ENCODE data around the gene ACTN2. TPM values are rescaled to one million over a fixed set of nuclear protein-coding genes. Genes with fewer than 3 reads are reported as not detected.

Gene ACTN2
- total and polyA plus RNA-seq, 2 experiments from 2014 or later, result 0.17 to 0.57 TPM

GRCh38 chr1:236687273-236687672 lies 974 bp downstream of the ACTN2 start:
- H3K9me3 ChIP-seq (ENCODE audit: low read depth), result no peaks in the 10 kb centered on the region
- H3K9me2 ChIP-seq (replicated peaks; ENCODE audit: insufficient read depth), result no peaks in the 10 kb centered on the region
- no peak overlapping the region for H3K4me3 ChIP-seq
- DNase-seq (ENCODE audit: low spot score), result no peak
- H3K4me1 ChIP-seq (ENCODE audit: insufficient read depth), result peaks cover 3% of the 10 kb centered on the region
- H3K36me3 ChIP-seq (replicated peaks; ENCODE audit: insufficient read depth, low read depth), result no peaks in the 10 kb centered on the region
- H2AFZ ChIP-seq, result peak overlapping the region; percentile 73
- no peak overlapping the region for H3K4me2 ChIP-seq
- no peak for TF ChIP-seq CTCF (IDR thresholded peaks at IDR 0.05; ENCODE audit: poor library complexity)
- TF ChIP-seq EZH2phosphoT487 (IDR thresholded peaks at IDR 0.05; ENCODE audit: low read depth, severe bottlenecking, unreplicated experiment), result no peak
- TF ChIP-seq EZH2 (IDR thresholded peaks at IDR 0.05; ENCODE audit: borderline replicate concordance), result no peak
- H4K20me1 ChIP-seq (ENCODE audit: insufficient read depth, poor library complexity, severe bottlenecking), result no peaks in the 10 kb centered on the region
- H3K27me3 ChIP-seq, result peaks cover 23% of the 10 kb centered on the region
- H3K79me2 ChIP-seq, result no peaks in the 10 kb centered on the region
- WGBS (ENCODE audit: low lambda C conversion rate, missing lambda C conversion rate), result 74% methylated on average over 8 of the region's 8 CpGs
- H3K27ac ChIP-seq, result no peak overlapping the region

- 92% methylated on average over 4 of the region's 4 CpGs for WGBS (ENCODE audit: low lambda C conversion rate, missing lambda C conversion rate)
- H4K20me1 ChIP-seq (ENCODE audit: insufficient read depth, poor library complexity, severe bottlenecking), result no peaks in the 10 kb centered on the region
- DNase-seq (ENCODE audit: low spot score), result no peak
- no peaks in the 10 kb centered on the region for H3K9me3 ChIP-seq (ENCODE audit: low read depth)
- no peaks in the 10 kb centered on the region for H3K79me2 ChIP-seq
- H2AFZ ChIP-seq, result no peak overlapping the region
- no peak overlapping the region for H3K27ac ChIP-seq
- H3K4me3 ChIP-seq, result no peak overlapping the region
- no peaks in the 10 kb centered on the region for H3K36me3 ChIP-seq (replicated peaks; ENCODE audit: insufficient read depth, low read depth)
- no peak overlapping the region for H3K4me2 ChIP-seq
- peaks cover 23% of the 10 kb centered on the region for H3K27me3 ChIP-seq
- H3K4me1 ChIP-seq (ENCODE audit: insufficient read depth), result peaks cover 3% of the 10 kb centered on the region
- H3K9me2 ChIP-seq (replicated peaks; ENCODE audit: insufficient read depth), result no peaks in the 10 kb centered on the region
- no peak for TF ChIP-seq EZH2phosphoT487 (IDR thresholded peaks at IDR 0.05; ENCODE audit: low read depth, severe bottlenecking, unreplicated experiment)
These were observed 2.4 kb downstream of the ACTN2 start for GRCh38 chr1:236688705-236689104.

- TF ChIP-seq EZH2 (IDR thresholded peaks at IDR 0.05; ENCODE audit: borderline replicate concordance) (no peak), CTCF (IDR thresholded peaks at IDR 0.05; ENCODE audit: poor library complexity) (no peak), EZH2phosphoT487 (IDR thresholded peaks at IDR 0.05; ENCODE audit: low read depth, severe bottlenecking, unreplicated experiment) (no peak)
- H3K4me2 ChIP-seq, result no peak overlapping the region
- H3K9me3 ChIP-seq (ENCODE audit: low read depth), result no peaks in the 10 kb centered on the region
- H3K27me3 ChIP-seq, result peaks cover 23% of the 10 kb centered on the region
- no peak for DNase-seq (ENCODE audit: low spot score)
- H4K20me1 ChIP-seq (ENCODE audit: insufficient read depth, poor library complexity, severe bottlenecking), result no peaks in the 10 kb centered on the region
- H3K36me3 ChIP-seq (replicated peaks; ENCODE audit: insufficient read depth, low read depth), result no peaks in the 10 kb centered on the region
- no peak overlapping the region for H2AFZ ChIP-seq
- 82% methylated on average over 11 of the region's 11 CpGs for WGBS (ENCODE audit: low lambda C conversion rate, missing lambda C conversion rate)
- no peak overlapping the region for H3K4me3 ChIP-seq
- H3K27ac ChIP-seq, result no peak overlapping the region
- no peaks in the 10 kb centered on the region for H3K79me2 ChIP-seq
- H3K4me1 ChIP-seq (ENCODE audit: insufficient read depth), result peaks cover 3% of the 10 kb centered on the region
- no peaks in the 10 kb centered on the region for H3K9me2 ChIP-seq (replicated peaks; ENCODE audit: insufficient read depth)
These were observed 3.6 kb downstream of the ACTN2 start for GRCh38 chr1:236689713-236690569.

GRCh38 chr1:236691348-236691747 lies 5.0 kb downstream of the ACTN2 start:
- WGBS (ENCODE audit: low lambda C conversion rate, missing lambda C conversion rate), result 92% methylated on average over 5 of the region's 5 CpGs
- no peaks in the 10 kb centered on the region for H4K20me1 ChIP-seq (ENCODE audit: insufficient read depth, poor library complexity, severe bottlenecking)
- DNase-seq (ENCODE audit: low spot score), result no peak
- H3K9me2 ChIP-seq (replicated peaks; ENCODE audit: insufficient read depth), result no peaks in the 10 kb centered on the region
- H3K4me1 ChIP-seq (ENCODE audit: insufficient read depth), result no peaks in the 10 kb centered on the region
- H3K9me3 ChIP-seq (ENCODE audit: low read depth), result no peaks in the 10 kb centered on the region
- H3K79me2 ChIP-seq, result no peaks in the 10 kb centered on the region
- H3K4me3 ChIP-seq, result no peak overlapping the region
- peaks cover 23% of the 10 kb centered on the region for H3K27me3 ChIP-seq
- no peaks in the 10 kb centered on the region for H3K36me3 ChIP-seq (replicated peaks; ENCODE audit: insufficient read depth, low read depth)
- no peak overlapping the region for H2AFZ ChIP-seq
- H3K27ac ChIP-seq, result no peak overlapping the region
- no peak for TF ChIP-seq EZH2phosphoT487 (IDR thresholded peaks at IDR 0.05; ENCODE audit: low read depth, severe bottlenecking, unreplicated experiment)
- H3K4me2 ChIP-seq, result no peak overlapping the region

Measured in hepatocyte (in vitro differentiated cells).